Epidermal melanocyte (primary cell): ENCODE data around the gene KRTAP20-1.

Experiments
- DNase-seq: peaks from one replicate; pipeline ENCODE4 v3.0.0; 2011; ENCODE audit warnings: low spot score; ENCODE audit not compliant: insufficient read length

The KRTAP20-1 gene, protein sequence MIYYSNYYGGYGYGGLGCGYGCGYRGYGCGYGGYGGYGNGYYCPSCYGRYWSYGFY

GRCh38 chr21:30616125-30616524 is at the start of gene KRTAP20-1:
TSS of gene KRTAP20-1 (plus strand) at chr21:30616425. CDS start at chr21:30616455, 30 bp downstream.
- no peak for DNase-seq

- DNase-seq, result no peak
Observed at GRCh38 chr21:30567617-30568016, 48.6 kb upstream of the KRTAP20-1 start.

GRCh38 chr21:30577766-30578165 is 38.5 kb upstream of the KRTAP20-1 start:
- DNase-seq, result no peak

- no peak for DNase-seq
Observed at GRCh38 chr21:30579346-30579745, 36.9 kb upstream of the KRTAP20-1 start.

DNA sequence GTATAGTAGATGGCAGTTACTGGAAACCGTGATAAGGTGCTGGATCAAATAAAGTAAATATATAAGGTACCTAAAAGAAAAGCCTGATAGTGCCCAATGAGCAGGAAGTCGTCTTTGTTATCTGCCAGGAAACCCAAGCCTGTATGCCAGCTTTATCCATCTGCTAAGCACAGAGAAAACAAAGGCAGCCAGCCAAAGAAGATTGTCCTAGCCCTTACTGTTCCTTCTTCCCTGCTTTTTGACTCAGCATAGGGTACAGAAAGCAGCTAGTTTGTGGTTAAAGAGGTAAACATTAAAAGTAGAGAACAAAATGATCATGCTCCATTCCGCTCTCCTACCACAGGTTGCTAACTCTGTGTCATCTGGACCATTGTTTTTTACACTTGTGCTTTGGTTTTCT is 36.1 kb upstream of the KRTAP20-1 start:
- DNase-seq, result no peak

DNA sequence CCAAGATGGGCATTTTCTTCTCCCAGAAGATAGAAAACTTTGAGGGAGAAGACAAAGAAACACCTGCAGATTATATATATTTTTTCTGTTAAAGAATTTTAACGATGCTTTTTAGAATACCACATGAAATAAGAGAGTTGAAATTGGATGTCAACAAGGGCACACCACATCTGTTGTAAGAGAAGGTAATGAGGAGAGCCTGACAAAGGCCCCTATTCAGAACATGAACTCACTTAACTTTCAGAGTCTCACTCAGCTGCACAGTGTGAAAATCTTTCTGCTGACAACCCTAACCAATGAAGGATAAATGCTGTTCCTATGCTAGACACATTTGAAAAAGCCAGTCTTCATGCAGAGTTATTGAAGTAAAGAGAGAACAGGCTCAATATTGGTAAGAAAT is 33.4 kb upstream of the KRTAP20-1 start:
- no peak for DNase-seq

- DNase-seq, result no peak
Observed at GRCh38 chr21:30590297-30590696, 25.9 kb upstream of the KRTAP20-1 start, which contains the start of gene KRTAP22-2. TSS of gene KRTAP22-2 (minus strand) at chr21:30590397.

DNA sequence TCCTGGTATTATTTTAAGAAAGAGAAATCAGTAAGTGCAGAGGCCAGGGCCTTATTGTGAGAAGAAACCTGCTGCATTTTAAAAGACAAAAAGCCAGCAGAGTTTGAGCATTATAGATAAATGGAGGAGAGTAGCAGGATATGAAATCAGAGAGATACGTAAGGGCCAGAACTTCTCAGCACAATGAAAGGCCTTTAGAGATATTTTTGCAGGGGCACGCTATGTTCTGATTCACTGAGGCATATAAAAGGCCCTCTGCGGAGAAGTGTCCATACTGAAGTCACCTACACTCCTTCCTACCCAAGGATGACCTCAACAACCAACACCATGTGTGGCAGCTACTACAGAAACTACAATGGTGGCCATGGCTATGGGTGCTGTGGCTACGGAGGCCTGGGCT is 24.1 kb upstream of the KRTAP20-1 start, which contains the start of gene KRTAP6-3:
KRTAP6-3 (plus strand) TSS at position 301 of the 400 bp plus-strand sequence; CDS start at position 307, 6 bp downstream.
- DNase-seq, result no peak

- DNase-seq, result no peak
Observed at GRCh38 chr21:30598802-30599201, 17.4 kb upstream of the KRTAP20-1 start, which contains the start of gene KRTAP6-2. TSS of gene KRTAP6-2 (minus strand) at chr21:30598902. CDS start at chr21:30598874, 28 bp downstream.

DNA sequence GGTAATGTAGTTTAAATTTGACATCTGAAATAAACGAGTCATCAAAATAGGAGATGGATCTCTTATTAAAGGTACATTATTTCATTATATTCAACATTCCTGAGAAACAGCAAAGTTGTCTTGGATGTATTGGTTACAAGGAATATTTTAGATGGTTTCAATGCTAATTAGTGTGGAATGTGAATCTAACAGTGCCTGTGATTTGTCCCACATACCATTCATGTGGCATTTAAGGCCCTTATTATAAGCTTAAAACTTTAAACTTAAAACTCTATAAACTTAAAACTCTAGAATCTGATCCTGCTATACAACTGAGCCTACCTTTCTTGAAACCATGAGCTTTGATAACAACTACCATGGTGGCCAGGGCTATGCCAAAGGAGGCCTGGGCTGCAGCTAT is 15.4 kb upstream of the KRTAP20-1 start, which contains the start of gene KRTAP22-1:
KRTAP22-1 (plus strand) TSS at position 301 of the 400 bp plus-strand sequence.
- DNase-seq, result no peak

- no peak for DNase-seq
Observed at GRCh38 chr21:30605968-30606367, 10.3 kb upstream of the KRTAP20-1 start.

- DNase-seq, result no peak
Observed at GRCh38 chr21:30612132-30612531, 4.1 kb upstream of the KRTAP20-1 start.

DNA sequence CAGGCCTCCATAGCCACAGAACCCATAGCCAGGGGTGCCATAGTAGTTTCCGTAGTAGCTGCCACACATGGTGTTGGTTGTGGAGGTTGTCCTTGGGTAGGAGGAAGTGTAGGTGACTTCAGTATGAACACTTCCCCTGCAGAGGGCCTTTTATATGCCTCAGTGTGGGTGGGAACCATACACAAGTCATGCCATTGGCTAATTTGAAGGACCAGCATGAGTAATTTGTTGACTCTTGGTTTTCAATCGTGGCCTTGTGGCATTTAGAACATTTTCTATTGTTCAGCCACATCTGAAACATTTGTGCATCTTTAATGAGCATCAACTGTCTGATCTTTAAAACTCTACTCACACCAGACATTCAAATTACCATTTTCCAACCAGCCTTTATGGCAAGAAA is 2.4 kb upstream of the KRTAP20-1 start, which contains the start of gene KRTAP6-1:
KRTAP6-1 (minus strand) TSS at position 95 of the 400 bp plus-strand sequence; CDS start at position 69, 26 bp downstream.
- no peak for DNase-seq

DNA sequence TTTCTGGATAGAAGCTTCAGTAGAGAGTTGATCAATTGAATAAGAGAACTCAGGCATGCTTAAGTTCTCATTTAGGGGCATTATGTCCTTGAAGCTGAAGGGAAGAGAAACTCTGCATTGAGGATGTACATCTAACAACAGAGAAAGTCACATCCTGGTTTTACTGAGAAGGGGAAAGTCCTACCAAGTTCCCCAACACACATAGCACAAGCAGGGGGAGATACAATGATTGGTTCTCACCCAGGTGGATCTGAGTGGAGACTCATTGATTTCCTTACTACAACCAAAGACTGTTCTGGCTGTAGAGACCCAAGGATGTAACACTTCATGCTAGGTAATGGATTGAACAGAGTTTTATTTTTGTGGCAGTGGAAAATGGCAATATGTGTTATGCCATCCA is 1.0 kb upstream of the KRTAP20-1 start:
- no peak for DNase-seq

DNA sequence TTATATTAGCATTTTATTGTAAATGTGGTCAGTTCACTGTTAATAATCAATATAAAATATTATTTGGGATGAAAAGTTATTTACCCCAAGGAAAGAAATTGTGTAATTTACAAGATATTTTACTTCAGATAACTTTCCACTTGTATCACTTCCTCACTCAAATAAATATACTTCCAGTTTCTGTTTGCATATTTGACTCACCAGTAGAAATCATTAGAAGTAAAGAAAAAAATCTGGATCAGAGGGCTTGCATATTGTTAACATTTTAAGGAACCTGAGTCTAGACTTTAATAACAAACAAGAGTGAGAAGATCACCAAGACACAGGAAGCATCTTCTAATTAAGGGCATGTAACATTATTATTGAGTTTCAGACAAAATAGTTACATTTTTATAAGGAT is 3.9 kb downstream of the KRTAP20-1 start:
- no peak for DNase-seq

DNA sequence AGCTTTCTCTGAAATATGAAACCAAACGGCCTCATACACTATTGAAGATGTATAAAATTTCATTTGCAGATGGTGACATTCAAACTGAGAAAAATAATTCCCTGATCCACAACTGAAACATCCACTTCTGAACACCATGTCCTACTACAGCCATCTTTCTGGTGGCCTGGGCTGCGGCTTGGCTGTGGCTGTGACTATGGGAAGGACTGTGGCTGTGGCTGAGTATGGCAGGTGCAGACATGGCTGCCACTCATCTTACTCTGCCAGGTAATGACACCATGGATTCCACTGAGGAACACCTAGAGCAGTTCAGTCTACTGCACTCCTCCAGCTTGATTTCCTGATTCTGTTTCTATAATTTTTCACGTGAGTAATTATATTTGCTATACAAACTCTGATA is 4.3 kb downstream of the KRTAP20-1 start, which contains the start of gene KRTAP20-4:
KRTAP20-4 (plus strand) TSS at position 106 of the 400 bp plus-strand sequence.
- DNase-seq, result no peak

DNA sequence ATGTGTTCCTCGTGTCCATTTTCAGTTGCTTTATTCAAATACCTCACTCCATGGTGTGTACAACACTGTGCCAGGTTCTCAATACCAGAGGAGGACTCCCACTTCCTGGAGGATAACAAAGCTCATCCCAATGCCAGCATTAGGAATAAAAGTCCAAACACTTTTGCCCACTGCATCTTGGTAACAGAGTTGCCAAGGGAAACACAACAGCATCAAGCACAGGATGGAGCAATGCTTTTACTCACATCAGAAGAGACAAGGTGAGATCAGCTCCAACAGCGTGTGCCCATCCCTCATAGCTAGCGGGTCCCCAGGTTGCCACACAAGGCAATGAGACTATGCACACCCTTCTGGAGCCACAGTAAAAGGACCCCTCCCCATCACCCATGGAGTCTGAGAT is 7.1 kb downstream of the KRTAP20-1 start:
- no peak for DNase-seq

DNA sequence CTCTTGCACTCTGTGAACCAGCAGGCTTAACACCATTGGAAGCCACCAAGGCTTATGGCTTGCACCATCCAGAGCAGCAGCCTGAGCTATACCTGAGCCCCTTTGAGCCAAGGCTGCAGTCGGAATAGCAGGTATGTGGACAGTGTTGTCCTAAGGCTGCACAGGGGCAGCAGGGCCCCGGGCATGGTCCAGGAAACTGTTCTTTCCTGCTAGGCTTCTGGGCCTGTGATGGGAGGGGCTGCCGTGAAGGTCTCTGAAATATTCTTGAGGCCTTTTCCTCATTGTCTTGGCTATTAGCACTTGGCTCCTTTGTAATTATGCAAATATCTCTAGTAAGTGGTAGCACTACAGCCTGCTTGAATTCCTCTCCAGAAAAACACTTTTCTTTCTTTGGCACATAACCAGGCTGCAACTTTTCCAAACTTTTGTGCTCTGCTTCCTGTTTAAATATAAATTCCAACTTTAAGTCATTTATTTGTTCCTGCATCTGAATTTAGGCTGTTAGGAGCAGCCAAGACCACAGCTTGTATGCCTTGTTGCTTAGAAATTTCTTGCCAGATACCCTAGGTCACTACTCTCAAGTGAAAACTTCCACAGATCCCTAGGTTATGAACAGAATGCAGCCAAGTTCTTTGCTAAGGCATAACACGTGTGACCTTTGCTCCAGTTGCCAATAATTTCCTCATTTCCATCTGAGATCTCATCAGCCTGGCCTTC is 9.4 kb downstream of the KRTAP20-1 start:
- no peak for DNase-seq

DNA sequence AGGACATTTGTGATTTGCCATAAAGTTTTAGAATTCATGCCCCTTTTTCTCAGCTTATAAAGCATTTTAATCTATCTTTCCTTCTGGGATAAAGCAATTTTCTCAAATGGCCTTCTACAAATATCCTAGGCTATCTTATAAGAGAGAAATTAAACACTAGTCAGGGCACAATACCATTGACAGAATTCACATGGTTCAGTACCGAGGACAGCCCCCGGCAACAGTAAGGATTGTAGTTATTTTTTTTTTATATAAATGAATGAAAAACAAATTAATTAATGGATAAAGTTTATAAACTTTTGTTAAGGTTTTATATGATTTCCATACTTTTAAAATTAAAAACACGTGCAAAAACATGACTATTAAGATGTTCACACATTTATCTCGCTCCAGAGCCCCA is 11.9 kb downstream of the KRTAP20-1 start:
- DNase-seq, result no peak

DNA sequence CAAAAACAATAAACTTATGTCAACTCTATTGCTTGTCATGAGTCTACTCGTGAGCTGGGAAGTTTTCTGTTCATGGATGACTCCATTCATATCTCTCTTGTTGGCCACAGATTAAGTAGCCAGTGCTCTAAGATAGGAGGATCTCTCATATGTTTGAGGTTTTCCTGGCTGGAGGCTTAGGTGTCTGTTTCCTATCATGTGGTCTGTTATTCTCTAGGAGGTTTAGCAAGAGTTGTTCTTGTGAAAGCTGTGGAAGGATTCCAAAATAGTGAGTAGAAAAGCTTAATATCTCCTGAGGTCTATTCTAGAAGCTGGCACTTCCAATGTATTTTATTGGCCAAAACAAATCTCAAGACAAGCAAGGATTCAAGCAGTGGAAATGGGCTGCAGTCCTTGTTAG is 13.0 kb downstream of the KRTAP20-1 start:
- DNase-seq, result no peak

GRCh38 chr21:30634906-30635305 is 18.7 kb downstream of the KRTAP20-1 start, which contains the start of gene KRTAP20-2:
TSS of gene KRTAP20-2 (plus strand) at chr21:30635206. CDS start at chr21:30635264, 58 bp downstream.
- no peak for DNase-seq

GRCh38 chr21:30638686-30639085 is 22.5 kb downstream of the KRTAP20-1 start:
- no peak for DNase-seq

DNA sequence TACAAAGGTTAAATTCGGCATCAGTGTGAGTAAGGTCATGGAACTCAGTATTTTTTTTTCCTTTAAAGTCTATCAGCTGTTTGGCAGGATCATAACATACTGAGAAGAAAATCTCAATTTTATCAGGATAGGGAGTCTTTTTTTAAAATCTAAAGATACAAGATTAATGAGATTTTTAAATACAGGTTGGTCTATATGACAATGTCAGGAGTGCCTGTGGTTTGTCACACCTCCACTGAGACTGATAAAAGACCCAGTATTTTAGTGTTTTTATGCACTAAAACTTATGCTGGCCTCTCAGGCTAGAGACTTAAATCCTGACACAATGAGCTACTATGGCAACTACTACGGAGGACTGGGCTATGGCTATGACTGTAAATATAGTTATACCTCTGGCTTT is 26.3 kb downstream of the KRTAP20-1 start, which contains the start of gene KRTAP20-3:
KRTAP20-3 (plus strand) TSS at position 301 of the 400 bp plus-strand sequence.
- no peak for DNase-seq
